Tibial nerve (tissue), 3 donors: ENCODE measurements around the gene SUGP1.

ENCODE experiments used
- CTCF ChIP-seq, 5 experiments: fragments of 200-600 bp in 3 of 5; fragments of 450-650 bp in 2 of 5; sonication (generic) in 3 of 5; IDR thresholded peaks; one replicate each; pipeline ENCODE4 v1.5.1; 2016 to 2019; ENCODE audit warnings: antibody characterized with exemption in 5 of 5, mild to moderate bottlenecking in 3 of 5, moderate library complexity in 2 of 5
- POLR2A ChIP-seq, 2 donors: fragments of 450-650 bp; IDR thresholded peaks; one replicate each; pipeline ENCODE4 v1.6.1; 2017; ENCODE audit warnings: antibody characterized with exemption in 2 of 2, mild to moderate bottlenecking in 2 of 2, moderate library complexity in 2 of 2

GRCh38 chr19:19352823-19353222 is 32.5 kb upstream of the SUGP1 start:
- no peak for TF ChIP-seq CTCF (IDR thresholded peaks at IDR 0.05)
- no peak for TF ChIP-seq POLR2A (IDR thresholded peaks at IDR 0.05)
